Motor neuron (in vitro differentiated cells): ENCODE measurements around the gene IP6K2. TPM values are rescaled to one million over a fixed set of nuclear protein-coding genes. Genes with fewer than 3 reads are reported as not detected.
A peak's percentile ranks its signal among the peaks of the same experiment; 100 is the strongest.
"Not testable (repeated sequence)": the region's sequence is repeated elsewhere in the genome, so short reads cannot be mapped to it uniquely, and the experiment has no call there.

ENCODE experiments used
- ATAC-seq, 8 experiments: fragments of 200-7000 bp; cut with Tn5 transposase; replicated peaks in 6 of 8; 2 replicates each; pipeline ENCODE4 v1.8.0; 2021; ENCODE audit warnings: mild to moderate bottlenecking in 8 of 8, moderate library complexity in 8 of 8
- H3K27ac ChIP-seq, 2 donors: fragments of 250-450 bp; sonication (Bioruptor Pico); 2 replicates each; pipeline ENCODE4 v1.9.0; 2021; ENCODE audit warnings: antibody characterized with exemption in 2 of 2, mild to moderate bottlenecking in 2 of 2, moderate library complexity in 1 of 2
- H3K4me1 ChIP-seq, 2 donors: fragments of 250-450 bp; sonication (Bioruptor Pico); replicated peaks in 1 of 2; 2 replicates each; pipeline ENCODE4 v1.6.1; 2021; ENCODE audit warnings: antibody characterized with exemption in 2 of 2, mild to moderate bottlenecking in 2 of 2, moderate library complexity in 1 of 2
- H3K4me3 ChIP-seq, 5 donors: fragments of 250-450 bp; sonication (Bioruptor Pico); 2 replicates each; pipeline ENCODE4 v1.9.0; 2021; ENCODE audit warnings: antibody characterized with exemption in 5 of 5, mild to moderate bottlenecking in 5 of 5, moderate library complexity in 4 of 5
- WGBS, 10 experiments: fragments of 450-650 bp; shearing (Covaris generic); methylation state at CpG; one replicate each; pipeline ENCODE4 v1.0.0; 2022; 5-methylcytosine and 5-hydroxymethylcytosine counted together
- in situ Hi-C, 9 experiments: fragments of 400-800 bp; cut with MboI; loops; one replicate each; pipeline ENCODE4 v1.15.0; 2021; ENCODE audit warnings: low sequenced_read_pairs in 9 of 9, low pct_unique_long_range_greater_than_20kb in 2 of 9; ENCODE audit not compliant: unreplicated experiment in 9 of 9
- total RNA-seq, 8 experiments: library from RNA; unstranded; fragments of 300-600 nt; gene quantifications; 2 replicates each; pipeline versions ENCODE4 v1.2.3 to v1.2.4, GENCODE V29; 2022

The IP6K2 gene
- total RNA-seq, 8 experiments from 2014 or later, result 81.9 to 215 (median 154) TPM

DNA sequence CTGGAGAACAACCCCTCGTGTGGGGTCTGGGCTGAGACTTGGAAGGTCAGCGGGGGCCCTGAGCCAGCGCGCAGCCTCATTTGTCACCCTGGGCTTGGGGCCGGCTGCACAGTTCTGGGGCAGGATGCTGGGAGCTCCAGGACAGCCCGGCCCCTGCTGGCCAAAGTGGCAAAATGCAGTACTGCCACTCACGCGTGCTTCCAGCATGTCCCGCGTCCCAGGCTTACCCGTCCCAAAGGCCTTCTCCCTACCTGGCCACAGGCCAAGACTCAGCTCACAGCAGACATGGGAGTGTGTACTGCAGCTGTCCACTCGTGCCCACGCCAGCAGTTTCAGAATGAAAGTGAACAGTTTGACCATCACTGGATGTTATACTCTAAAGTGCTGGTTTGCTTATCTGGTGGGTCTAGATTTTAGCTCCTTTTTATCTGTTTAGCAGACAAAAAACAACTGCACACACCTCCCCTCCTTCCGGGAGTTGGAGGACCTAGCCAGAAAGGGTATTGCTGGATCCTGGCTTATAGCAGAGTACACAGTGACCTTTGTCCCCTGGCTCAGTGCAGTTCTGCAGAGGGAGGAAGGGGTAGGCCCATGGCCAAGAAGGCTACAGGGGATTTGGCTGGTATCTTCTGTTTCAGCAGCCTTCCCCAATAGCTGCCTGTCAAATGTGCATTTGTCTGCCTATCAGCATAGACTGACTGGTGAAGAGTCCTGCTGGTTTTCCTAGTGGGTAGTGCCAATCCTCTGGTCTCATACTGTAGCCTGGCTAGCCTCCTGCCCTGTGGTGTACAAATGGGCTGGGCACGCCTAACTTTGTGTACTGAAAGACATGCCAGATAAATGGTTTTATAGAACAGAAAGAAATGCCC is 23.2 kb upstream of the IP6K2 start:
- Histone ChIP-seq H3K4me1 (peaks cover 15 to 19% of the 10 kb centered on the region in 2 donors), H3K4me3 (no peak overlapping the region), H3K27ac (no peak overlapping the region)
- in situ Hi-C loops, result no loop called here
- 8 to 100% (median 47%) methylated on average over 1 to 7 of the region's 15 CpGs; no CpG with 5 or more reads in 5 of the 10 experiments for WGBS, 10 experiments
- peak; percentile 79 to 96 (median 93) for ATAC-seq

DNA sequence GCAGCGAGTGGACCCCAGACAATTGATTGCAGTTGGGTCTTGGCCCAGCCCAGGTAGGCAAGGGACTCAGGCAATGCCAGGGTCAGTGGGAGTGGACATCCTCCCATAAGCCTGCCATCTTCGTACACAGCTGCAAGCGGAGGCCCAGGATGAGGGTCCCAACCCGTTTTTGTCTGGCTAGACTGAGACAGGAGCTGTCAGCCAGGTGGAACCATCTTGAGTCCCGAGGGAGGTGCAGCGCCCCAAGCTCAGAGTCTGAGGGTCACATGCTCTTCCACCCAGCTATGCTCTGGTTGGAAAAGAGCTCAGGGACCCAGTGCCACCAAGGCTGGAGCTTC is 22.6 kb upstream of the IP6K2 start:
- ATAC-seq, result peak in 2 of 8 experiments; percentile 9 to 19
- 100% methylated on average over 1 of the region's 6 CpGs; no CpG with 5 or more reads in 9 of the 10 experiments for WGBS, 10 experiments
- H3K27ac ChIP-seq, result no peak overlapping the region
- peaks cover 15 to 24% of the 10 kb centered on the region in 2 donors for H3K4me1 ChIP-seq
- no peak overlapping the region for H3K4me3 ChIP-seq
- in situ Hi-C loops, result no loop called here

DNA sequence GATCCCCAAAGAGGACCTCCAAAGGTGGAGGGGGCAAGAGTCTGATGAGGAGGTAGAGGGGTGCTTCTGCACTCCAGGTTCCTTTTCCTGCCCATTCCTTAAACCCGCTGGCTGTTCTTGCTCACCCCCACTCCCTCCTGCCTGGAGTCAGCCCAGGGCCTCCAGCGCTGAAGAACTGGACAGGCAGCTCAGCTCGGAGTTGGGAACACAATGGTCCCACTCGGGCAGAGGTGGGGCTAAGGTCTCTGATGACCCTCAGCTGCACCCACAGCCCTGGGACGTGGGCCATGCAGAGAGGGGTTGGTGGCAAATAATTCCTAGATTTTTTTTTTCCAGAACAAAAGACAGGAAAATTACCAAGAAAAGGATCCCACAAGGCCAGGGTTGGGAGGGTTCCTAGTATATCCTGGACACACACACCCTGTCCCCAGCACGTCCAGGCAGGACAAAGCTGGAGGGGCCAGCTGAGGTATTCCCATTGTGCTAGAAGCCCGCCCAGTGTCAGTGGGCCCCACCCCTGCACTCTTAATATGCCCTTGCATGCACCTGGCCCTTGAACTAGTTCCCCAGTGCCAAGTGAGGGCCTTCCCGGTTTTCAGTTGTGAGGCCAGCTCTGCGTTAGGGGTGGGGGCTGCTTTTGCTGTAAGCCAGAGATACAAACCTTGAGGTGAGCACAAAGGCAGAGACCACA is 22.1 kb upstream of the IP6K2 start:
- H3K27ac ChIP-seq, result no peak overlapping the region
- H3K4me3 ChIP-seq, result no peak overlapping the region
- peaks cover 15 to 24% of the 10 kb centered on the region in 2 donors for H3K4me1 ChIP-seq
- in situ Hi-C loops, result no loop called here
- no peak for ATAC-seq
- 64 to 90% (median 70%) methylated on average over 2 to 3 of the region's 9 CpGs; no CpG with 5 or more reads in 7 of the 10 experiments for WGBS, 10 experiments

- no peak for ATAC-seq
- no peak overlapping the region for H3K4me3 ChIP-seq
- WGBS, 10 experiments, result 60 to 100% (median 98%) methylated on average over 1 to 3 of the region's 3 CpGs; no CpG with 5 or more reads in 4 of the 10 experiments
- in situ Hi-C loops, result no loop called here
- peaks cover 15 to 24% of the 10 kb centered on the region in 2 donors for H3K4me1 ChIP-seq
- no peak overlapping the region for H3K27ac ChIP-seq
Measured at GRCh38 chr3:48738144-48738536, 21.1 kb upstream of the IP6K2 start.

GRCh38 chr3:48735075-48735767 is 18.2 kb upstream of the IP6K2 start:
- H3K4me3 ChIP-seq, in situ Hi-C loops: not testable (repeated sequence)
- peak; percentile 36 to 69 (median 57) for ATAC-seq
- Histone ChIP-seq H3K27ac (peak overlapping the region in 1 of 2 donors; percentile 40), H3K4me1 (peaks cover 15 to 24% of the 10 kb centered on the region in 2 donors)
- WGBS, 10 experiments, result 0 to 20% (median 11%) methylated on average over 1 to 4 of the region's 8 CpGs; no CpG with 5 or more reads in 4 of the 10 experiments

- H3K27ac ChIP-seq, ATAC-seq, in situ Hi-C loops, H3K4me3 ChIP-seq: not testable (repeated sequence)
- H3K4me1 ChIP-seq, result peaks cover 8 to 17% of the 10 kb centered on the region in 2 donors
- no CpG with 5 or more reads among the region's 25 CpGs for WGBS, 10 experiments
Measured at GRCh38 chr3:48734541-48734940, 17.5 kb upstream of the IP6K2 start.

GRCh38 chr3:48733752-48734518 is 16.9 kb upstream of the IP6K2 start:
- ATAC-seq, H3K27ac ChIP-seq, in situ Hi-C loops, H3K4me3 ChIP-seq: not testable (repeated sequence)
- WGBS, 10 experiments, result no CpG with 5 or more reads among the region's 53 CpGs
- H3K4me1 ChIP-seq, result peaks cover 6 to 12% of the 10 kb centered on the region in 2 donors

DNA sequence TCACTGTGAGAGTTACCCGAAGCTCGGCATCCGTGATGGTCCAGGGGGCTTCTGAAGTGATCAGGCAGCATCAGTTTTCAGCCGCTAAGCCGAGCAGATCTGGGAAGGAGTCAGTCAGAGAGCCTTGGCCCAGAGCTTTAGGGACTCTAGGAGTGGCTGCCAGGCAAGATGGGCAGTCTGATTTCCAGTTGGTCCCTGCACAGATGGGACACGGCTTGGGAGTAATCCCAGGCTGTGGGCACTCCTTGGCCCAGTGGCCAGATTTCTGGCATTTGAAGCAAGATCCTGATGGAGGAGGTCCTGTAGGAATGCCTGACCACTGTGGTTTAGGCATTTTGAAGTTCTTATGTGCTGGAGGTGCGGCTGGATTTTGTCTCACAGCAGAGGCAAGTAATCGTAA is 10.5 kb upstream of the IP6K2 start:
- Histone ChIP-seq H3K27ac (no peak overlapping the region), H3K4me3 (no peak overlapping the region), H3K4me1 (no peaks in the 10 kb centered on the region)
- in situ Hi-C loops, result no loop called here
- WGBS, 10 experiments, result 43 to 97% (median 76%) methylated on average over 1 to 6 of the region's 8 CpGs; no CpG with 5 or more reads in 4 of the 10 experiments
- no peak for ATAC-seq

GRCh38 chr3:48725185-48725855 is 8.3 kb upstream of the IP6K2 start:
- H3K27ac ChIP-seq, H3K4me3 ChIP-seq, in situ Hi-C loops, ATAC-seq, H3K4me1 ChIP-seq: not testable (repeated sequence)
- 62 to 100% (median 84%) methylated on average over 2 to 7 of the region's 8 CpGs; no CpG with 5 or more reads in 1 of the 10 experiments for WGBS, 10 experiments

DNA sequence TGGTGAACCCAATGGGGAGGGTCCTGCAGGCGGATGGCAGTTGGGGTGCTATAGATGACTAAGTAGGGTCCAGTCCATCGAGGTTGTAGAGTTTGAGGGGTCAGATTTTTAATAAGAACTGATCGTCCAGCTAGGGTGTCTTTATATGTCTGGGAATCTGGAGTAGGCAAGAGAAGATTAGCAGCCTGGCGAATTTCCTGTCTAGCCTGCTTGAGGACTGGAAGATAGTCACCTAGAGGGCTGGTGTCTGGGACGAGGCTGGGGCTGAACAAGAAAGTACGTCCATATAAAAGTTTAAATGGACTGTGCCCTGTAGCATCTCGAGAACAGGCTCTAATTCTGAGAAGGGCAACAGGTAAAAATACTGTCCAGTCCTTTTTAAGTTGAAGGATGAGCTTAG is 6.7 kb upstream of the IP6K2 start:
- no peaks in the 10 kb centered on the region for H3K4me1 ChIP-seq
- no peak overlapping the region for H3K27ac ChIP-seq
- in situ Hi-C loops, result no loop called here
- WGBS, 10 experiments, result 47 to 94% (median 60%) methylated on average over 1 to 5 of the region's 7 CpGs
- no peak overlapping the region for H3K4me3 ChIP-seq
- ATAC-seq, result no peak

DNA sequence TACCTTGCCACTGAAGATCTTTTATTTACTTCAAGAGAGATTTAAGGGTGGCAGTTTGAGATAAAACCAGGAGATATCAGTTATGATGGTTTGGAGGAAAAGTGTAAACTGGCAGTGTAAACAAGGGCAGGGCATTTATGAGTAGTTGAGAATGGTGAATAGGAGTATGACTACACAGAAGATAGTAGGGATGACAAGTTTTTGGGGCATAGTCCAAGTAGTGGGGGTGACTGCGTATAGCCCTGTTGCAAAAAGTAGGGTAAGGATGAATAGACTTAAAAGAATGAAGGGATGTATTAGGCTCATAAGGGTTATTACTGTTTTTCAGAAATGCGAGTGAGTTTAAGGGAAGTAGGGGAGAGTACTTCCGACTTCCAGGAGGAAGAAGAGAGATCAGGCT is 6.3 kb upstream of the IP6K2 start:
- 68 to 95% (median 87%) methylated on average over 1 to 3 of the region's 3 CpGs; no CpG with 5 or more reads in 3 of the 10 experiments for WGBS, 10 experiments
- H3K4me1 ChIP-seq, H3K4me3 ChIP-seq, in situ Hi-C loops, H3K27ac ChIP-seq, ATAC-seq: not testable (repeated sequence)

DNA sequence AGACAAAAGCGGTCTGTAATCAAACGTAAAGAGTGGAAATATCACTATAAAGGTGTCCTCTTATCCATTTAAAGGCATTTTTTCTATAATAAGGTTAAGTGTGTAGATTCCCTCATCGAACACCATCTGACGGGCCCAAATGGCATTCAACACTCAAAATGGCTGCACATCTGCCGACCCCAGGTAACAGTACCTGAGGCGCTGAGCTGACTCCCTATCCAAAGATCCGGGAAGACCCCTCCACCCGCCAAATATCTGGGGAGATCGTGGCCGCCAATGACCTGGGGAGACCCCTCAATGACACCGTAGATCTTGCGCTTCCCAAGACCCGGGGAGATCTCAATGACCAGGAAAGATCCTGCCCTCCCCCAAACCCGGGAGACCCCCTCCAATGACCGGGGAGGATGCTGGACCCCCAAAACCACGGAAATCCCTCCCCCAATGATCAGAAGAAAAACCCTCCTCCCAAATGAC is 476 bp downstream of the IP6K2 start:
- in situ Hi-C loops, result no loop called here
- H3K4me3 ChIP-seq, result peak overlapping the region; percentile 77 to 93 (median 80)
- H3K27ac ChIP-seq, result peak overlapping the region; percentile 92 to 94
- WGBS, 10 experiments, result 0% methylated on average over 1 to 11 of the region's 16 CpGs; no CpG with 5 or more reads in 3 of the 10 experiments
- peak in 5 of 8 experiments; percentile 1 to 9 (median 2) for ATAC-seq
- H3K4me1 ChIP-seq, result peaks cover 10 to 15% of the 10 kb centered on the region in 2 donors
